GM12873 (cell line): Measurements from ENCODE around the gene VPS50.

Experiments used
- TF ChIP-seq, protein P1 (sequence below): IDR thresholded peaks from 2 replicates; pipeline ENCODE4 v1.5.1; 2012; ENCODE audit warnings: low read depth, mild to moderate bottlenecking, moderate library complexity, low read length, control low read depth; ENCODE audit not compliant: insufficient read depth; ENCODE audit errors: missing control alignments

Gene VPS50

GRCh38 chr7:93409324-93409723 is 177.2 kb downstream of the VPS50 start:
- TF ChIP-seq, protein P1, sequence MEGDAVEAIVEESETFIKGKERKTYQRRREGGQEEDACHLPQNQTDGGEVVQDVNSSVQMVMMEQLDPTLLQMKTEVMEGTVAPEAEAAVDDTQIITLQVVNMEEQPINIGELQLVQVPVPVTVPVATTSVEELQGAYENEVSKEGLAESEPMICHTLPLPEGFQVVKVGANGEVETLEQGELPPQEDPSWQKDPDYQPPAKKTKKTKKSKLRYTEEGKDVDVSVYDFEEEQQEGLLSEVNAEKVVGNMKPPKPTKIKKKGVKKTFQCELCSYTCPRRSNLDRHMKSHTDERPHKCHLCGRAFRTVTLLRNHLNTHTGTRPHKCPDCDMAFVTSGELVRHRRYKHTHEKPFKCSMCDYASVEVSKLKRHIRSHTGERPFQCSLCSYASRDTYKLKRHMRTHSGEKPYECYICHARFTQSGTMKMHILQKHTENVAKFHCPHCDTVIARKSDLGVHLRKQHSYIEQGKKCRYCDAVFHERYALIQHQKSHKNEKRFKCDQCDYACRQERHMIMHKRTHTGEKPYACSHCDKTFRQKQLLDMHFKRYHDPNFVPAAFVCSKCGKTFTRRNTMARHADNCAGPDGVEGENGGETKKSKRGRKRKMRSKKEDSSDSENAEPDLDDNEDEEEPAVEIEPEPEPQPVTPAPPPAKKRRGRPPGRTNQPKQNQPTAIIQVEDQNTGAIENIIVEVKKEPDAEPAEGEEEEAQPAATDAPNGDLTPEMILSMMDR, result no peak
